Measurements from ENCODE around the gene NXT1. TPM values are rescaled to one million over a fixed set of nuclear protein-coding genes. Genes with fewer than 3 reads are reported as not detected.

The NXT1 gene
- total and polyA plus RNA-seq, 2 donors from 2014 or later = 17.6 to 21.4 TPM

DNA sequence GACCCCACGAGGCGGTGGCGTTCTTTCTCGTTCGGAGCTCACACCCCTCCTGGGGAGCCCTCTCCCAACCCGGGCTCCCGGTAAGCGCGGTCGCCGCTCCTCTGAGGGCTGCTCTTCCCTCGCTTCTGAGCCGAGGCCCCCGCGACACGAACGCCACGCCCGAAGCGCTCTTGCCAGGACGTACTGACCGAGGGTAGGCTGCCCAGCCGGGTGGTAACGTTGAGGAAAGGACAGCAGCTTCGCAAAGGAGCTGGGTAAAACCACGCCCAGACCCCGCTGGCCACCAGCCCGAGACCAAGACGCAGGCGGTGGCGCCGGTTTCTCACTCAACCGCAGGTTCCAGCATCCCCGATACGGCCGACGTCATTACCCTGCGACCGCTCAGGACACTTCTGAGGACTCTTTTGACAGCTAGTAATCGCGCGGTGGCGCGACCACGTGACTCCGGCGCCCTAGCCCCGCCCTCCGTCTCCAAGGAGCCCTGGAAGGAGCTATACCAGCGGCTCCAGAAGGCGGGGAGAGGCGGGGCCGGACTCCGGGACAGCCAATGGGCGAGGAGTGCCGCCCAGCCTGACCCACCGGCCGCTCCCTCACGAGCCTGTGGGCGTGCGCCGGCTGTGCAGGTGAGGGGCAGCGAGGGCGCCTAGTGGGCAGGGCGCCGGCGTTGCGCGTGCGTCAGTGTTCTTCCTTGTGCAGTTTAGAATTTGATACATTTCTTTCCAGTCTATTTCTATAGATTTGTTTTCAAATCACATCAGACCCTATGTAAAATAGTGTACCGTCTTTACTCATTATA, 7.4 kb downstream of the NXT1 start:
- Histone ChIP-seq H3K27me3 (ENCODE audit: control insufficient read depth, insufficient read depth, low read length) (no peaks in the 10 kb centered on the region), H3K9me3 (ENCODE audit: control insufficient read depth in 2 of 3, insufficient read depth in 1 of 3, low read length in 3 of 3) (no peaks in the 10 kb centered on the region), H3K9ac (ENCODE audit: low read length in 3 of 3) (peak overlapping the region; percentile 27 to 71 (median 70)), H3K36me3 (ENCODE audit: control insufficient read depth in 2 of 3, insufficient read depth in 3 of 3, low read length in 3 of 3) (peaks cover 2 to 9% (median 5%) of the 10 kb centered on the region in 3 donors), H3K4me3 (ENCODE audit: low read length in 3 of 3) (peak overlapping the region; percentile 61 to 85 (median 74)), H3K27ac (ENCODE audit: low read depth in 2 of 2, low read length in 2 of 2) (peak overlapping the region; percentile 93 to 96), H3K4me1 (ENCODE audit: control insufficient read depth in 2 of 3, insufficient read depth in 2 of 3, low read depth in 1 of 3, low read length in 3 of 3) (peaks cover 0 to 18% (median 8%) of the 10 kb centered on the region in 3 donors)
- FAIRE-seq (peak; percentile 76), DNase-seq (peak; percentile 99 to 100 (median 100))
- intact Hi-C loops (cut with DNase I) = no loop called here
- TF ChIP-seq, protein P1, sequence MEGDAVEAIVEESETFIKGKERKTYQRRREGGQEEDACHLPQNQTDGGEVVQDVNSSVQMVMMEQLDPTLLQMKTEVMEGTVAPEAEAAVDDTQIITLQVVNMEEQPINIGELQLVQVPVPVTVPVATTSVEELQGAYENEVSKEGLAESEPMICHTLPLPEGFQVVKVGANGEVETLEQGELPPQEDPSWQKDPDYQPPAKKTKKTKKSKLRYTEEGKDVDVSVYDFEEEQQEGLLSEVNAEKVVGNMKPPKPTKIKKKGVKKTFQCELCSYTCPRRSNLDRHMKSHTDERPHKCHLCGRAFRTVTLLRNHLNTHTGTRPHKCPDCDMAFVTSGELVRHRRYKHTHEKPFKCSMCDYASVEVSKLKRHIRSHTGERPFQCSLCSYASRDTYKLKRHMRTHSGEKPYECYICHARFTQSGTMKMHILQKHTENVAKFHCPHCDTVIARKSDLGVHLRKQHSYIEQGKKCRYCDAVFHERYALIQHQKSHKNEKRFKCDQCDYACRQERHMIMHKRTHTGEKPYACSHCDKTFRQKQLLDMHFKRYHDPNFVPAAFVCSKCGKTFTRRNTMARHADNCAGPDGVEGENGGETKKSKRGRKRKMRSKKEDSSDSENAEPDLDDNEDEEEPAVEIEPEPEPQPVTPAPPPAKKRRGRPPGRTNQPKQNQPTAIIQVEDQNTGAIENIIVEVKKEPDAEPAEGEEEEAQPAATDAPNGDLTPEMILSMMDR (IDR thresholded peaks at IDR 0.05; ENCODE audit: borderline replicate concordance, extremely low read depth, insufficient read depth) = no peak

DNA sequence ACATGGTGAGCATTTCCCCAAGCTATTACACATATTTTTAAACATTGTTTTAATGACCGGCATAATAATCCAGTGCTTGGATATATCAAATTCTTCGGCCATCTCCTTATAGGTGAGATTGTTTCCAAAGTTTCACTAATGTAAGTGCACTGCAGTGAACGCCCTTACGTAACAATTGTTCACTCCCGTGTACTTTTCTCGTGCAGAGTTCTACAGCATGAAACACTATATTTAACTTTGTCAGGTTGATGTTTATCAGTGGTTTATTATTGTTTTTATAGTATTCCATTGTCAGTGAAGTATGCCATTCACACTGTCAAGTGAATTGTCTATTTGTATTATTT, 7.9 kb downstream of the NXT1 start:
- Histone ChIP-seq H3K9ac (ENCODE audit: low read length in 3 of 3) (peak overlapping the region in 2 of 3 donors; percentile 6 to 36), H3K27ac (ENCODE audit: low read depth in 2 of 2, low read length in 2 of 2) (peak overlapping the region; percentile 27 to 96), H3K4me3 (ENCODE audit: low read length in 3 of 3) (peak overlapping the region; percentile 58 to 74 (median 61)), H3K27me3 (ENCODE audit: control insufficient read depth, insufficient read depth, low read length) (no peaks in the 10 kb centered on the region), H3K9me3 (ENCODE audit: control insufficient read depth in 2 of 3, insufficient read depth in 1 of 3, low read length in 3 of 3) (no peaks in the 10 kb centered on the region), H3K4me1 (ENCODE audit: control insufficient read depth in 2 of 3, insufficient read depth in 2 of 3, low read depth in 1 of 3, low read length in 3 of 3) (peaks cover 0 to 24% (median 14%) of the 10 kb centered on the region in 3 donors), H3K36me3 (ENCODE audit: control insufficient read depth in 2 of 3, insufficient read depth in 3 of 3, low read length in 3 of 3) (peaks cover 2 to 9% (median 5%) of the 10 kb centered on the region in 3 donors)
- FAIRE-seq (no peak), DNase-seq (no peak)
- TF ChIP-seq, protein P1 (IDR thresholded peaks at IDR 0.05; ENCODE audit: borderline replicate concordance, extremely low read depth, insufficient read depth) = no peak
- intact Hi-C loops (cut with DNase I) = no loop called here

DNA sequence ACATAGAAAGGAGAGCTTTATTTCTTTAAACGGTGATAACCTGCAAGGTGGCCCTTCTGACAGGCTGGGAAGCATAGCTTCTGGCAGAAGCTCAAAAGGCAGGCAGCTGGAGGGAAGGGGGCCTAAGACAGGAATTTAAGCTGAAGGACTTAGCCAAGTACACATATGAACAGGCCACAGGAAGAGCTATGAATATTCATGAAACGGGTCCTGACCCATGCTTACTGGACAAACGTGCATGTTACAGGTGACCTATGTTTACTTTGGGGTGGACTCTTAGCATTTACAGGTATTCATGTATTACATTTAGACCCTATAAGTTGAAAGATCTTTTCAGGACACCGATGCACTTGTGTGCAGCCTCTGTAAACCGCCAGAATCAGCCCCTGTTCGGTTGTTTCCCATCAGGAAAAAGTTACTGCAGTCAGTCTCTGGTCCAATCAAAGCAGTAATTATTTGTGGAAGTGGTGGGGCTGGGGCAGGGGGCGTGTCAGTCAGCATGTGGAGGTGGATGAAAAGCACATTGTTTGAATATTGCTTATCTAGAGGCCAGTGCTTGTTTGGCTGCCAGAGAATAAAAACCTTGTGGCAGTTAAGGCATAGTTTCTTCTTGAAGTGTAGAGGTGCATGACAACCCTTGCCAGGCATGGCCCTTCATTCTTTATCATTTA, 8.5 kb downstream of the NXT1 start:
- Histone ChIP-seq H3K9ac (ENCODE audit: low read length in 3 of 3) (peak overlapping the region in 1 of 3 donors; percentile 36), H3K4me3 (ENCODE audit: low read length in 3 of 3) (peak overlapping the region in 1 of 3 donors; percentile 74), H3K27ac (ENCODE audit: low read depth in 2 of 2, low read length in 2 of 2) (peak overlapping the region in 1 of 2 donors; percentile 96), H3K36me3 (ENCODE audit: control insufficient read depth in 2 of 3, insufficient read depth in 3 of 3, low read length in 3 of 3) (peaks cover 2 to 9% (median 5%) of the 10 kb centered on the region in 3 donors), H3K4me1 (ENCODE audit: control insufficient read depth in 2 of 3, insufficient read depth in 2 of 3, low read depth in 1 of 3, low read length in 3 of 3) (peaks cover 0 to 24% (median 17%) of the 10 kb centered on the region in 3 donors), H3K27me3 (ENCODE audit: control insufficient read depth, insufficient read depth, low read length) (no peaks in the 10 kb centered on the region), H3K9me3 (ENCODE audit: control insufficient read depth in 2 of 3, insufficient read depth in 1 of 3, low read length in 3 of 3) (no peaks in the 10 kb centered on the region)
- DNase-seq (no peak), FAIRE-seq (no peak)
- TF ChIP-seq, protein P1 (IDR thresholded peaks at IDR 0.05; ENCODE audit: borderline replicate concordance, extremely low read depth, insufficient read depth) = no peak
- intact Hi-C loops (cut with DNase I) = no loop called here
